Lower leg skin (tissue), 3 donors: ENCODE measurements around the gene RRAD.

Experiments used
- POLR2A ChIP-seq, 2 donors: fragments of 450-650 bp; IDR thresholded peaks; one replicate each; pipeline ENCODE4 v1.6.1; 2016 to 2017; ENCODE audit warnings: antibody characterized with exemption in 2 of 2, mild to moderate bottlenecking in 1 of 2, moderate library complexity in 1 of 2
- TF ChIP-seq, protein P1 (sequence below), 3 donors: fragments of 450-650 bp; IDR thresholded peaks; one replicate each; pipeline ENCODE4 v1.5.1; 2016; ENCODE audit warnings: antibody characterized with exemption in 3 of 3, mild to moderate bottlenecking in 3 of 3, moderate library complexity in 2 of 3

DNA sequence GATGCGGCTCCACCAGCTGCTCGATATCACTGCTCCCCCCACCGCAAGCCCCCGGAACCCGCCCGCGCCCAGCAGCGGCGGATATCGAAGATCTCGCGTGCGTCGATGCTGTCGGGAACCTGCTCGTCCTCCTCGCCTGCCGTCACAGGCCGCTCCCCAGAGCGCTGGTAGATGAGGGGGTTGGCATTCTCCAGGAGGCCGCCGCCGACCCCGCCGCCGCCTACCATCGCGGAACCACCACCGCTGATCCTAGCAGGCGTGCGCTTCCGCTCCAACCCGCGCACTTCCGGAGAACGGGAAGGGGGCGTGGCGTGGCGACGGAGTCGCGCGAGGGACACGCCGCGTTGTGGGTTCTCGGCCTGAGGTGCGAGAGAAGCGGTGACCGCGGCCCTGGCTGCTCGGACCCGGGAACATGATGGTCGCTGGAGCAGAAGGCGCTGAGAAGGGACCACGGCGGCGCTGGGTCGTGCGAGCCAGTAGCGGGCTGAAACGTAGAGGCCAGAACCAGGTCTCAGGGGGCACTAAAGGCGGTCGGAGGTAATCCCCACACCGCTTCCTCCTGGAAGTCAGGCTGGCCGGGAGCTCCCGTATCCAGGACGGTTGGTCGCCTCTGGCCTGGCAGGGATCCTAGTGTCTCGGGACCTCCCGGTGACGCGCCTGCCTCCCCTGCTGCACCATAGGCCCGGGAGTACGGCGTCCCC lies 9.0 kb upstream of the RRAD start, which contains the start of gene CIAO2B:
- TF ChIP-seq, protein P1, sequence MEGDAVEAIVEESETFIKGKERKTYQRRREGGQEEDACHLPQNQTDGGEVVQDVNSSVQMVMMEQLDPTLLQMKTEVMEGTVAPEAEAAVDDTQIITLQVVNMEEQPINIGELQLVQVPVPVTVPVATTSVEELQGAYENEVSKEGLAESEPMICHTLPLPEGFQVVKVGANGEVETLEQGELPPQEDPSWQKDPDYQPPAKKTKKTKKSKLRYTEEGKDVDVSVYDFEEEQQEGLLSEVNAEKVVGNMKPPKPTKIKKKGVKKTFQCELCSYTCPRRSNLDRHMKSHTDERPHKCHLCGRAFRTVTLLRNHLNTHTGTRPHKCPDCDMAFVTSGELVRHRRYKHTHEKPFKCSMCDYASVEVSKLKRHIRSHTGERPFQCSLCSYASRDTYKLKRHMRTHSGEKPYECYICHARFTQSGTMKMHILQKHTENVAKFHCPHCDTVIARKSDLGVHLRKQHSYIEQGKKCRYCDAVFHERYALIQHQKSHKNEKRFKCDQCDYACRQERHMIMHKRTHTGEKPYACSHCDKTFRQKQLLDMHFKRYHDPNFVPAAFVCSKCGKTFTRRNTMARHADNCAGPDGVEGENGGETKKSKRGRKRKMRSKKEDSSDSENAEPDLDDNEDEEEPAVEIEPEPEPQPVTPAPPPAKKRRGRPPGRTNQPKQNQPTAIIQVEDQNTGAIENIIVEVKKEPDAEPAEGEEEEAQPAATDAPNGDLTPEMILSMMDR (IDR thresholded peaks at IDR 0.05), result no peak
- peak in 1 of 2 donors; percentile 42 for TF ChIP-seq POLR2A (IDR thresholded peaks at IDR 0.05)
